HG03575 (cell line): ENCODE results near the gene TULP1.
"Not testable (repeated sequence)": the region's sequence is repeated elsewhere in the genome, so short reads cannot be mapped to it uniquely, and the experiment has no call there.

Source experiments
- ATAC-seq: cut with Tn5 transposase; IDR thresholded peaks from one replicate; pipeline ENCODE4 v1.9.1; 2021; ENCODE audit not compliant: unreplicated experiment, insufficient number of reproducible peaks, low FRiP score; ENCODE audit errors: extremely low read depth

Gene TULP1

GRCh38 chr6:35522660-35523658 lies 10.3 kb upstream of the TULP1 start:
- no peak for ATAC-seq

GRCh38 chr6:35522151-35522550 lies 9.5 kb upstream of the TULP1 start:
- no peak for ATAC-seq

GRCh38 chr6:35521235-35521634 lies 8.5 kb upstream of the TULP1 start:
- ATAC-seq: no peak

- no peak for ATAC-seq
These were observed 6.8 kb upstream of the TULP1 start for GRCh38 chr6:35519313-35520015.

- ATAC-seq: no peak
These were observed 6.0 kb upstream of the TULP1 start for GRCh38 chr6:35518566-35519312.

- not testable (repeated sequence) for ATAC-seq
These were observed 5.3 kb upstream of the TULP1 start for GRCh38 chr6:35517978-35518377.

- ATAC-seq: no peak
These were observed 4.0 kb upstream of the TULP1 start for GRCh38 chr6:35516712-35517111.

- not testable (repeated sequence) for ATAC-seq
These were observed 3.2 kb upstream of the TULP1 start for GRCh38 chr6:35515939-35516338.

- no peak for ATAC-seq
These were observed 1.9 kb upstream of the TULP1 start for GRCh38 chr6:35514587-35514986.

- no peak for ATAC-seq
These were observed 690 bp downstream of the TULP1 start for GRCh38 chr6:35512006-35512405.

- ATAC-seq: no peak
These were observed 1.1 kb downstream of the TULP1 start for GRCh38 chr6:35511562-35511941.

- no peak for ATAC-seq
These were observed 1.7 kb downstream of the TULP1 start for GRCh38 chr6:35510916-35511561.

GRCh38 chr6:35508542-35508941 lies 4.2 kb downstream of the TULP1 start:
- no peak for ATAC-seq

- ATAC-seq: no peak
These were observed 4.7 kb downstream of the TULP1 start for GRCh38 chr6:35508027-35508426.

GRCh38 chr6:35507221-35507620 lies 5.5 kb downstream of the TULP1 start:
- ATAC-seq: no peak

GRCh38 chr6:35506536-35506935 lies 6.2 kb downstream of the TULP1 start:
- ATAC-seq: no peak

GRCh38 chr6:35505999-35506412 lies 6.7 kb downstream of the TULP1 start:
- no peak for ATAC-seq

- ATAC-seq: no peak
These were observed 9.2 kb downstream of the TULP1 start for GRCh38 chr6:35503534-35503933.

GRCh38 chr6:35501784-35502183 lies 10.9 kb downstream of the TULP1 start:
- no peak for ATAC-seq
